ENCODE data around the gene IMPDH1.

DNA sequence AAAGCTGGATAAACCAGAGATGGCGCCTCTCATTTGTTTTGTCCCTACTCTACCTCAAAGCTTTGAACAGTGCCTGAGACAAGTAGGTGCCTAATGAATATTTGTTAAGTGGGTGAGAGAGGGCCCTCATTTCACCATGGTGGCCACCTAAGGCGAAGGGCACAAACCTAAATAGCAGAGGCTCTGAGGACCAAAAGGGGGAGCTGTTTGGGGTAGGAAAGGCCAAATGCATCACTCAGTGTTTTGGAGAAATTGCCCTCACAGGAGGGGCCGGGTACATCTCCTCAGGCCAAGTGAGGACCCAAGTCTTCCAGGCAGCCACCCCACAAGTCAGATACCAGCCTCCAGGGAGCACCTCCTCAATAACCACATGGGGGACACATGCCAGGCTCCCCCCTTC is 14.0 kb downstream of the IMPDH1 start:
- TF ChIP-seq POLR2A (IDR thresholded peaks at IDR 0.05) (no peak), POLR2AphosphoS5 (IDR thresholded peaks at IDR 0.05) (no peak)
- TF ChIP-seq, protein P1, sequence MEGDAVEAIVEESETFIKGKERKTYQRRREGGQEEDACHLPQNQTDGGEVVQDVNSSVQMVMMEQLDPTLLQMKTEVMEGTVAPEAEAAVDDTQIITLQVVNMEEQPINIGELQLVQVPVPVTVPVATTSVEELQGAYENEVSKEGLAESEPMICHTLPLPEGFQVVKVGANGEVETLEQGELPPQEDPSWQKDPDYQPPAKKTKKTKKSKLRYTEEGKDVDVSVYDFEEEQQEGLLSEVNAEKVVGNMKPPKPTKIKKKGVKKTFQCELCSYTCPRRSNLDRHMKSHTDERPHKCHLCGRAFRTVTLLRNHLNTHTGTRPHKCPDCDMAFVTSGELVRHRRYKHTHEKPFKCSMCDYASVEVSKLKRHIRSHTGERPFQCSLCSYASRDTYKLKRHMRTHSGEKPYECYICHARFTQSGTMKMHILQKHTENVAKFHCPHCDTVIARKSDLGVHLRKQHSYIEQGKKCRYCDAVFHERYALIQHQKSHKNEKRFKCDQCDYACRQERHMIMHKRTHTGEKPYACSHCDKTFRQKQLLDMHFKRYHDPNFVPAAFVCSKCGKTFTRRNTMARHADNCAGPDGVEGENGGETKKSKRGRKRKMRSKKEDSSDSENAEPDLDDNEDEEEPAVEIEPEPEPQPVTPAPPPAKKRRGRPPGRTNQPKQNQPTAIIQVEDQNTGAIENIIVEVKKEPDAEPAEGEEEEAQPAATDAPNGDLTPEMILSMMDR (IDR thresholded peaks at IDR 0.05) = no peak
